Hepatocyte (in vitro differentiated cells): ENCODE results near the gene TREML1. TPM values are rescaled to one million over a fixed set of nuclear protein-coding genes. Genes with fewer than 3 reads are reported as not detected.

ENCODE experiments used
- DNase-seq: peaks from one replicate; pipeline ENCODE4 v3.0.0-alpha.2; 2016; ENCODE audit warnings: low spot score
- H2AFZ ChIP-seq: fragments of 200-600 bp; sonication (generic); 2 replicates; pipeline ENCODE4 v1.6.0; 2016; ENCODE audit warnings: antibody characterized with exemption, mild to moderate bottlenecking
- H3K27ac ChIP-seq: fragments of 200-600 bp; sonication (generic); 2 replicates; pipeline ENCODE4 v1.5.1; 2016; ENCODE audit warnings: mild to moderate bottlenecking
- H3K27me3 ChIP-seq: fragments of 200-600 bp; sonication (generic); 2 replicates; pipeline ENCODE4 v1.6.1; 2016
- H3K36me3 ChIP-seq: fragments of 200-600 bp; sonication (generic); replicated peaks from 2 replicates; pipeline ENCODE4 v1.5.1; 2016; ENCODE audit warnings: low read depth; ENCODE audit not compliant: insufficient read depth
- H3K4me1 ChIP-seq: fragments of 200-600 bp; sonication (generic); 2 replicates; pipeline ENCODE4 v1.5.1; 2016; ENCODE audit warnings: mild to moderate bottlenecking, moderate library complexity; ENCODE audit not compliant: insufficient read depth
- H3K4me2 ChIP-seq: fragments of 200-600 bp; sonication (generic); 2 replicates; pipeline ENCODE4 v1.6.0; 2016
- H3K4me3 ChIP-seq: fragments of 200-600 bp; sonication (generic); 2 replicates; pipeline ENCODE4 v1.5.1; 2016; ENCODE audit warnings: mild to moderate bottlenecking
- H3K79me2 ChIP-seq: fragments of 200-600 bp; sonication (generic); 2 replicates; pipeline ENCODE4 v1.6.0; 2017; ENCODE audit warnings: mild to moderate bottlenecking
- H3K9me2 ChIP-seq: fragments of 200-600 bp; sonication (generic); replicated peaks from 2 replicates; pipeline ENCODE4 v1.6.0; 2017; ENCODE audit warnings: mild to moderate bottlenecking; ENCODE audit not compliant: insufficient read depth
- H3K9me3 ChIP-seq: fragments of 200-600 bp; sonication (generic); 2 replicates; pipeline ENCODE4 v1.5.1; 2016; ENCODE audit warnings: low read depth, mild to moderate bottlenecking
- H4K20me1 ChIP-seq: fragments of 200-600 bp; sonication (generic); 2 replicates; pipeline ENCODE4 v1.6.0; 2016; ENCODE audit warnings: mild to moderate bottlenecking; ENCODE audit not compliant: insufficient read depth, poor library complexity, severe bottlenecking
- EZH2 ChIP-seq: fragments of 200-600 bp; sonication (generic); IDR thresholded peaks from 2 replicates; pipeline ENCODE4 v1.6.1; 2016; ENCODE audit warnings: antibody characterized with exemption, mild to moderate bottlenecking, borderline replicate concordance
- EZH2phosphoT487 ChIP-seq: fragments of 200-600 bp; sonication (generic); IDR thresholded peaks from one replicate; pipeline ENCODE4 v1.6.1; 2018; ENCODE audit warnings: antibody characterized with exemption, mild to moderate bottlenecking, low read depth, moderate library complexity; ENCODE audit not compliant: unreplicated experiment, severe bottlenecking
- WGBS: methylation state at CpG from one replicate; pipeline ENCODE4 v1.1.6; 2016; ENCODE audit warnings: low lambda C conversion rate; ENCODE audit errors: missing lambda C conversion rate; 5-methylcytosine and 5-hydroxymethylcytosine counted together
- polyA plus RNA-seq: library from polyadenylated mRNA; unstranded; fragments of >200 nt; fragmentation: Nextera tagmentation; extraction: Ambion mirVana; gene quantifications from 2 replicates; pipeline ENCODE4 v1.2.1, GENCODE V29; 2016
- total RNA-seq: library from RNA; depleted of rRNA; stranded (reverse); fragments of >200 nt; gene quantifications from 2 replicates; pipeline ENCODE4 v1.2.3, GENCODE V29; 2014
- TF ChIP-seq, protein P1 (sequence below): fragments of 200-600 bp; sonication (generic); IDR thresholded peaks from 2 replicates; pipeline ENCODE4 v1.5.1; 2016; ENCODE audit warnings: antibody characterized with exemption, mild to moderate bottlenecking; ENCODE audit not compliant: poor library complexity

TREML1 gene
- total and polyA plus RNA-seq, 2 experiments from 2014 or later = not detected

DNA sequence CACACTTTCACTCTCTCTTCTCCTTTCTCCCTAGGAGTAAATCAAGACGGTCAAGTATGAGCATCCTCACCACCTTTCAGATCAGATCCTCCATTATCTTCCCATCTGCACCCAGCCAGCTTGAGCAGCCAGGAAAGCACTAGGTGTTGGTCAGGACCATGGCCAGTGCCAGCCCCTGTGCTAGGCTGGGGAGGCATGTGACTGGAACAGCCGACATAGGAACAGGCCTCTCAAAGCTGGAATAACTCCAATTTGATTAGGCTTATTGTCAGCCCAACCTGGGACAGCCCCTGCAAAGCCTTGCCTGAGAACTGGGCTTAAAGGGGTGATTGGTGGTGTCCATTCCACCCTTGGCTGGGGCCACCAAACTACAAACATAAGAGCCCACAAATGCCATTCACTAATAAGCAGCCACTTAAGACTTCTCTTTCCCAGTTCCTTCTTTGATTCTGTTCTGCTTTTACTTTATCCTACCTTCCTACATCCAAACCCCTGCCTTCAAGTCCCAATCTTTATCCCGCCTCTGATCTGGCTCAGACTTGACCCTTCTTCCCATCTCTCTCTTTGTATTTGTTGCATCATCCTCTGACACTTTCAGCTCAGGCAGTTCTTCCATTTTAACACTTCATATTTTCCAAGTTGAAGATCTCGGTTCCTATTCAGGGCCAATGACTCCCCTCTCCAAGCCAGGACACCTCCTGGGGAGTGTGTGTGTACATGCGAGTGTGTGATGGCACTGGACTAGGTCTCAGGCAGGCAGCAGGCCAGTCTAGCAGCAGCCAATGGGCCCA lies 13.2 kb upstream of the TREML1 start:
- WGBS = 67% methylated on average over 5 of the region's 5 CpGs

DNA sequence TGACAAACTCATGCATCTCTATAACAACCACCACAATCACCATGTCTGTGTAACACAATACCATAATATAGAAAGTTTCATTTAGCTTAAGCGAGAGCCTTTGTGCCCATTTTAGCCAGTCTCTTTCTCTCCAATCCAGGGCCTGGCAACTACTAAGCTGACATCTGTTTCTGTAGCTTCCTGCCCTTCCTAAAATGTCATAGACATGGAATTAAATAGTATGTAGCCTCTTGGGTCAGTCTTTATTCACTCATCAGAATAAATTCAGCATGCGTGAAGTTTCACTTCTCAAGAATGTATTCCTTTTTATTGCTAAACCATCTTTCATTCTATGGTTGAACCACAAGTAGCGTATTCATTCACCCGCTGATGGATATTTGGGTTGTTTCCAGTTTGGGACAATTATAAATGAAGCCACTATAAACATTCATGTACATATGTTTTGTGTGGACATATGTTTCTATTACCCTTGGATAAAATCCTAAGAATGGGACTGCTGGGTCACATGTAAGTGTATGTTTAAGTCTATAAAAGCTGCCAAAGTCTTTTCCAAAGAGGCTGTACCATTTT lies 10.5 kb upstream of the TREML1 start:
- Histone ChIP-seq H3K79me2 (no peaks in the 10 kb centered on the region), H3K4me3 (no peak overlapping the region), H3K4me2 (no peak overlapping the region), H3K9me2 (no peaks in the 10 kb centered on the region), H3K27ac (no peak overlapping the region), H3K9me3 (no peaks in the 10 kb centered on the region), H3K36me3 (no peaks in the 10 kb centered on the region), H3K4me1 (no peaks in the 10 kb centered on the region), H2AFZ (no peak overlapping the region), H4K20me1 (no peaks in the 10 kb centered on the region), H3K27me3 (no peaks in the 10 kb centered on the region)
- 91% methylated on average over 4 of the region's 4 CpGs for WGBS
- no peak for DNase-seq
- TF ChIP-seq EZH2phosphoT487 (no peak), EZH2 (no peak)
- TF ChIP-seq, protein P1, sequence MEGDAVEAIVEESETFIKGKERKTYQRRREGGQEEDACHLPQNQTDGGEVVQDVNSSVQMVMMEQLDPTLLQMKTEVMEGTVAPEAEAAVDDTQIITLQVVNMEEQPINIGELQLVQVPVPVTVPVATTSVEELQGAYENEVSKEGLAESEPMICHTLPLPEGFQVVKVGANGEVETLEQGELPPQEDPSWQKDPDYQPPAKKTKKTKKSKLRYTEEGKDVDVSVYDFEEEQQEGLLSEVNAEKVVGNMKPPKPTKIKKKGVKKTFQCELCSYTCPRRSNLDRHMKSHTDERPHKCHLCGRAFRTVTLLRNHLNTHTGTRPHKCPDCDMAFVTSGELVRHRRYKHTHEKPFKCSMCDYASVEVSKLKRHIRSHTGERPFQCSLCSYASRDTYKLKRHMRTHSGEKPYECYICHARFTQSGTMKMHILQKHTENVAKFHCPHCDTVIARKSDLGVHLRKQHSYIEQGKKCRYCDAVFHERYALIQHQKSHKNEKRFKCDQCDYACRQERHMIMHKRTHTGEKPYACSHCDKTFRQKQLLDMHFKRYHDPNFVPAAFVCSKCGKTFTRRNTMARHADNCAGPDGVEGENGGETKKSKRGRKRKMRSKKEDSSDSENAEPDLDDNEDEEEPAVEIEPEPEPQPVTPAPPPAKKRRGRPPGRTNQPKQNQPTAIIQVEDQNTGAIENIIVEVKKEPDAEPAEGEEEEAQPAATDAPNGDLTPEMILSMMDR = no peak

More for the DNA sequence above, 13.2 kb upstream of the TREML1 start:
- Histone ChIP-seq H4K20me1 (no peaks in the 10 kb centered on the region), H3K4me2 (no peak overlapping the region), H3K9me3 (no peaks in the 10 kb centered on the region), H3K9me2 (no peaks in the 10 kb centered on the region), H3K36me3 (no peaks in the 10 kb centered on the region), H3K27me3 (peaks cover 7% of the 10 kb centered on the region), H3K4me3 (no peak overlapping the region), H3K79me2 (no peaks in the 10 kb centered on the region), H3K4me1 (no peaks in the 10 kb centered on the region), H3K27ac (no peak overlapping the region), H2AFZ (no peak overlapping the region)
- DNase-seq = peak; percentile 67
- TF ChIP-seq EZH2phosphoT487 = no peak
- no peak for TF ChIP-seq EZH2
- TF ChIP-seq, protein P1 = no peak

- Histone ChIP-seq H2AFZ (no peak overlapping the region), H3K9me2 (no peaks in the 10 kb centered on the region), H3K4me3 (no peak overlapping the region), H3K9me3 (no peaks in the 10 kb centered on the region), H3K27ac (no peak overlapping the region), H3K36me3 (no peaks in the 10 kb centered on the region), H3K4me1 (no peaks in the 10 kb centered on the region), H3K27me3 (no peaks in the 10 kb centered on the region), H3K4me2 (no peak overlapping the region), H4K20me1 (no peaks in the 10 kb centered on the region), H3K79me2 (no peaks in the 10 kb centered on the region)
- TF ChIP-seq EZH2phosphoT487 (no peak), EZH2 (no peak)
- TF ChIP-seq, protein P1 = no peak
- DNase-seq = no peak
- WGBS = 95% methylated on average over 1 of the region's 1 CpG
Observed at GRCh38 chr6:41163419-41163717, 9.2 kb upstream of the TREML1 start.
